NOMO-1 treated with DMSO at 0.1 percent for 48 hours (cell line): ENCODE measurements around the gene SH3BP5L.

Source experiments
- DNase-seq: peaks from one replicate; lab custom pipeline; 2025; ENCODE audit not compliant: unreplicated experiment; lab: John Stamatoyannopoulos, UW

The SH3BP5L gene

GRCh38 chr1:248825909-248826760 is at the start of gene SH3BP5L:
TSS of gene SH3BP5L (minus strand) at chr1:248825915. CDS start at chr1:248824935, 980 bp downstream.
- DNase-seq = peak; percentile 95

- DNase-seq = peak; percentile 80
Observed at GRCh38 chr1:248873993-248874533, 48.3 kb upstream of the SH3BP5L start.

- peak; percentile 88 for DNase-seq
Observed at GRCh38 chr1:248873409-248873992, 47.8 kb upstream of the SH3BP5L start.

- peak; percentile 70 for DNase-seq
Observed at GRCh38 chr1:248872752-248873408, 47.2 kb upstream of the SH3BP5L start.

- DNase-seq = no peak
Observed at GRCh38 chr1:248871837-248872401, 46.2 kb upstream of the SH3BP5L start.

- peak; percentile 81 for DNase-seq
Observed at GRCh38 chr1:248862998-248863881, 37.5 kb upstream of the SH3BP5L start.

- DNase-seq = peak; percentile 55
Observed at GRCh38 chr1:248862695-248862997, 36.9 kb upstream of the SH3BP5L start.

- no peak for DNase-seq
Observed at GRCh38 chr1:248861616-248862015, 35.9 kb upstream of the SH3BP5L start.

GRCh38 chr1:248860007-248860406 is 34.3 kb upstream of the SH3BP5L start:
- no peak for DNase-seq

- DNase-seq = peak; percentile 96
Observed at GRCh38 chr1:248858891-248859889, 33.5 kb upstream of the SH3BP5L start, which contains the start of gene ZNF692. TSS of gene ZNF692 (minus strand) at chr1:248859085. CDS start at chr1:248858309, 776 bp downstream.

- DNase-seq = peak; percentile 83
Observed at GRCh38 chr1:248858096-248858890, 32.6 kb upstream of the SH3BP5L start.

GRCh38 chr1:248857749-248858095 is 32.0 kb upstream of the SH3BP5L start:
- no peak for DNase-seq

- no peak for DNase-seq
Observed at GRCh38 chr1:248857201-248857600, 31.5 kb upstream of the SH3BP5L start.

GRCh38 chr1:248856176-248856575 is 30.5 kb upstream of the SH3BP5L start:
- DNase-seq = no peak

GRCh38 chr1:248855580-248855979 is 29.9 kb upstream of the SH3BP5L start:
- no peak for DNase-seq

GRCh38 chr1:248853663-248854375 is 28.1 kb upstream of the SH3BP5L start:
- DNase-seq = no peak

GRCh38 chr1:248852481-248853405 is 27.0 kb upstream of the SH3BP5L start:
- peak; percentile 22 for DNase-seq
